GM23248 (cell line): ENCODE data around the gene PAQR6. TPM values are rescaled to one million over a fixed set of nuclear protein-coding genes. Genes with fewer than 3 reads are reported as not detected.

Experiments
- DNase-seq: peaks from one replicate; pipeline ENCODE4 v3.0.0-alpha.2; 2015
- H2AFZ ChIP-seq: fragments of 200-600 bp; sonication (generic); 2 replicates; pipeline ENCODE4 v1.6.1; 2016; ENCODE audit warnings: antibody characterized with exemption
- H3F3A ChIP-seq: fragments of 200-600 bp; sonication (generic); 2 replicates; pipeline ENCODE4 v1.6.1; 2016; ENCODE audit warnings: mild to moderate bottlenecking, antibody characterized with exemption, mixed run types; ENCODE audit not compliant: insufficient read depth
- H3K27ac ChIP-seq: fragments of 200-600 bp; sonication (generic); 2 replicates; pipeline ENCODE4 v1.5.1; 2016; ENCODE audit warnings: mild to moderate bottlenecking
- H3K27me3 ChIP-seq: fragments of 200-600 bp; sonication (generic); replicated peaks from 2 replicates; pipeline ENCODE4 v1.6.1; 2016; ENCODE audit warnings: mild to moderate bottlenecking; ENCODE audit not compliant: insufficient read depth
- H3K36me3 ChIP-seq: fragments of 200-600 bp; sonication (generic); 2 replicates; pipeline ENCODE4 v1.6.1; 2016; ENCODE audit warnings: low read depth, mild to moderate bottlenecking
- H3K4me1 ChIP-seq: fragments of 200-600 bp; sonication (generic); 2 replicates; pipeline ENCODE4 v1.6.1; 2016; ENCODE audit warnings: mild to moderate bottlenecking; ENCODE audit not compliant: insufficient read depth
- H3K4me2 ChIP-seq: fragments of 200-600 bp; sonication (generic); one replicate; pipeline ENCODE4 v1.6.1; 2016; ENCODE audit warnings: mild to moderate bottlenecking; ENCODE audit not compliant: unreplicated experiment
- H3K4me3 ChIP-seq: fragments of 200-600 bp; sonication (generic); 2 replicates; pipeline ENCODE4 v1.5.1; 2016; ENCODE audit warnings: mild to moderate bottlenecking
- H3K79me2 ChIP-seq: fragments of 200-600 bp; sonication (generic); 2 replicates; pipeline ENCODE4 v1.6.1; 2016; ENCODE audit warnings: mild to moderate bottlenecking; ENCODE audit not compliant: insufficient read depth
- H3K9ac ChIP-seq: fragments of 200-600 bp; sonication (generic); 2 replicates; pipeline ENCODE4 v1.6.1; 2016; ENCODE audit warnings: mild to moderate bottlenecking
- H3K9me2 ChIP-seq: fragments of 200-600 bp; sonication (generic); 2 replicates; pipeline ENCODE4 v1.6.1; 2016; ENCODE audit warnings: mixed run types, mild to moderate bottlenecking, moderate library complexity; ENCODE audit not compliant: insufficient read depth
- H3K9me3 ChIP-seq: fragments of 200-600 bp; sonication (generic); one replicate; pipeline ENCODE4 v1.6.1; 2017; ENCODE audit warnings: low read depth
- H4K20me1 ChIP-seq: fragments of 200-600 bp; sonication (generic); 2 replicates; pipeline ENCODE4 v1.6.0; 2016; ENCODE audit not compliant: insufficient read depth
- EZH2 ChIP-seq: fragments of 200-600 bp; sonication (generic); IDR thresholded peaks from 2 replicates; pipeline ENCODE4 v1.6.1; 2018; ENCODE audit warnings: antibody characterized with exemption, mild to moderate bottlenecking; ENCODE audit not compliant: insufficient read depth, poor library complexity, severe bottlenecking
- EZH2phosphoT487 ChIP-seq: fragments of 200-600 bp; sonication (generic); IDR thresholded peaks from 2 replicates; pipeline ENCODE4 v1.6.1; 2018; ENCODE audit warnings: antibody characterized with exemption, moderate library complexity, mild to moderate bottlenecking, low read depth; ENCODE audit not compliant: insufficient read depth
- WGBS, 2 experiments: methylation state at CpG; one replicate each; pipeline ENCODE4 v1.1.6; 2015 to 2017; ENCODE audit warnings: low lambda C conversion rate in 2 of 2, low coverage in 1 of 2; ENCODE audit errors: missing lambda C conversion rate in 2 of 2; 5-methylcytosine and 5-hydroxymethylcytosine counted together
- in situ Hi-C: fragments of 300-500 bp; cut with MboI; formaldehyde crosslinking; loops from 2 replicates; pipeline ENCODE4 v1.15.0; 2020
- polyA plus RNA-seq: library from polyadenylated mRNA; unstranded; fragments of >200 nt; fragmentation: Nextera tagmentation; extraction: Ambion mirVana; gene quantifications from 2 replicates; pipeline ENCODE4 v1.2.1, GENCODE V29; 2016
- total RNA-seq: library from RNA; depleted of rRNA; stranded (reverse); fragments of >200 nt; shearing (Covaris generic); gene quantifications from 2 replicates; pipeline ENCODE4 v1.2.3, GENCODE V29; 2014; rRNA removed

PAQR6 gene
- total and polyA plus RNA-seq, 2 experiments from 2014 or later, result 0.54 to 0.81 TPM

- peak within 1 kb of the TSS; percentile 93 for H2AFZ ChIP-seq
- peak; percentile 99 for DNase-seq
- H3F3A ChIP-seq, result no peaks in the 10 kb centered on the region
- 0 out of 2 replicates have a peak, but pooled peaks cover 5% of the 10 kb centered on the region for H4K20me1 ChIP-seq
- no peaks in the 10 kb centered on the region for H3K9me2 ChIP-seq
- H3K4me3 ChIP-seq, result peak within 1 kb of the TSS; percentile 90
- H3K9me3 ChIP-seq, result no peaks in the 10 kb centered on the region
- H3K4me2 ChIP-seq, result peak within 1 kb of the TSS; percentile 90
- peaks cover 5% of the 10 kb centered on the region; the same call in 1 of the 2 replicates for H3K4me1 ChIP-seq
- in situ Hi-C loops, result no loop called here
- no peak for TF ChIP-seq EZH2
- no peak for TF ChIP-seq EZH2phosphoT487
- 1% methylated on average over 58 to 59 of the region's 59 CpGs for WGBS, 2 experiments
- H3K9ac ChIP-seq, result peak within 1 kb of the TSS; percentile 87
- H3K36me3 ChIP-seq, result no peaks in the 10 kb centered on the region
- H3K27me3 ChIP-seq, result no peaks in the 10 kb centered on the region
- peaks cover 48% of the 10 kb centered on the region for H3K79me2 ChIP-seq
- H3K27ac ChIP-seq, result peak within 1 kb of the TSS; percentile 70
Observed at GRCh38 chr1:156193488-156194299, 54.2 kb downstream of the PAQR6 start, which contains the start of gene SLC25A44. TSS of gene SLC25A44 (plus strand) at chr1:156194104. CDS start at chr1:156199848, 5,744 bp downstream.

Other genes starting within 250 kb of the PAQR6 start
- gene SSR2, start 227.1 kb downstream of the PAQR6 start, total RNA-seq, result 433 and 695 TPM in 2 replicates
- gene SSR2, start 227.1 kb downstream of the PAQR6 start, polyA plus RNA-seq, result 318 and 327 TPM in 2 replicates
- 18.4 and 19.0 TPM in 2 replicates for gene UBQLN4, start 194.3 kb downstream of the PAQR6 start, total RNA-seq
- gene UBQLN4, start 194.3 kb downstream of the PAQR6 start, polyA plus RNA-seq, result 9.9 and 10.6 TPM in 2 replicates
- 41.3 and 52.7 TPM in 2 replicates for gene LAMTOR2, start 193.3 kb downstream of the PAQR6 start, total RNA-seq
- gene LAMTOR2, start 193.3 kb downstream of the PAQR6 start, polyA plus RNA-seq, result 140 and 143 TPM in 2 replicates
- not detected in 2 replicates for gene RAB25, start 186.9 kb downstream of the PAQR6 start, total RNA-seq
- not detected in 2 replicates for gene RAB25, start 186.9 kb downstream of the PAQR6 start, polyA plus RNA-seq
- 0.13 and 0.22 TPM in 2 replicates for gene MEX3A, start 165.6 kb downstream of the PAQR6 start, total RNA-seq
- 0.05 TPM in 2 replicates for gene MEX3A, start 165.6 kb downstream of the PAQR6 start, polyA plus RNA-seq
- gene LMNA, start 133.3 kb downstream of the PAQR6 start, total RNA-seq, result 1,219 and 1,322 TPM in 2 replicates
- gene LMNA, start 133.3 kb downstream of the PAQR6 start, polyA plus RNA-seq, result 1,230 and 1,270 TPM in 2 replicates
- gene SEMA4A, start 94.5 kb downstream of the PAQR6 start, total RNA-seq, result 1.1 TPM in 1 of 2 replicates, not detected in the other
- 0.35 and 0.51 TPM in 2 replicates for gene SEMA4A, start 94.5 kb downstream of the PAQR6 start, polyA plus RNA-seq
- gene SLC25A44, start 54.0 kb downstream of the PAQR6 start, total RNA-seq, result 12.4 and 14.3 TPM in 2 replicates
- 15.4 and 16.4 TPM in 2 replicates for gene SLC25A44, start 54.0 kb downstream of the PAQR6 start, polyA plus RNA-seq
- gene PMF1, start 35.0 kb downstream of the PAQR6 start, total RNA-seq, result 42.2 and 44.4 TPM in 2 replicates
- gene PMF1, start 35.0 kb downstream of the PAQR6 start, polyA plus RNA-seq, result 47.7 and 49.7 TPM in 2 replicates
- not detected in 2 replicates for gene BGLAP, start 5.9 kb downstream of the PAQR6 start, total RNA-seq
- 0.25 and 0.54 TPM in 2 replicates for gene BGLAP, start 5.9 kb downstream of the PAQR6 start, polyA plus RNA-seq
- 60.0 and 68.2 TPM in 2 replicates for gene SMG5, start 34.8 kb upstream of the PAQR6 start, total RNA-seq
- 30.7 and 32.2 TPM in 2 replicates for gene SMG5, start 34.8 kb upstream of the PAQR6 start, polyA plus RNA-seq
- gene TMEM79, start 36.3 kb upstream of the PAQR6 start, total RNA-seq, result 0.63 and 1.8 TPM in 2 replicates
- 3.8 and 3.9 TPM in 2 replicates for gene TMEM79, start 36.3 kb upstream of the PAQR6 start, polyA plus RNA-seq
- 77.8 and 89.7 TPM in 2 replicates for gene GLMP, start 47.6 kb upstream of the PAQR6 start, total RNA-seq
- gene GLMP, start 47.6 kb upstream of the PAQR6 start, polyA plus RNA-seq, result 59.9 and 63.8 TPM in 2 replicates
- gene VHLL, start 51.3 kb upstream of the PAQR6 start, total RNA-seq, result not detected in 2 replicates
- not detected in 2 replicates for gene VHLL, start 51.3 kb upstream of the PAQR6 start, polyA plus RNA-seq
- gene CCT3, start 90.2 kb upstream of the PAQR6 start, total RNA-seq, result 248 and 307 TPM in 2 replicates
- 226 and 232 TPM in 2 replicates for gene CCT3, start 90.2 kb upstream of the PAQR6 start, polyA plus RNA-seq
- not detected in 2 replicates for gene TSACC, start 90.5 kb upstream of the PAQR6 start, total RNA-seq
- gene TSACC, start 90.5 kb upstream of the PAQR6 start, polyA plus RNA-seq, result 1.3 and 1.4 TPM in 2 replicates
- not detected in 2 replicates for gene RHBG, start 121.2 kb upstream of the PAQR6 start, total RNA-seq
- not detected in 2 replicates for gene RHBG, start 121.2 kb upstream of the PAQR6 start, polyA plus RNA-seq